Epithelial cell of proximal tubule (primary cell): ENCODE measurements around the gene SERPINA6. TPM values are rescaled to one million over a fixed set of nuclear protein-coding genes. Genes with fewer than 3 reads are reported as not detected.

Experiments
- total RNA-seq: library from RNA; depleted of rRNA; stranded (reverse); fragments of >200 nt; gene quantifications from 2 replicates; pipeline ENCODE4 v1.2.3, GENCODE V29; 2015

The SERPINA6 gene
- total RNA-seq, 1 donor from 2014 or later, result 0.81 TPM

Other genes with a start within 250 kb of the SERPINA6 start
- gene DDX24, start 242.1 kb downstream of the SERPINA6 start, total RNA-seq, result 121 and 150 TPM in 2 replicates
- gene IFI27L1, start 242.0 kb downstream of the SERPINA6 start, total RNA-seq, result 15.2 and 40.2 TPM in 2 replicates
- not detected in 2 replicates for gene IFI27, start 212.6 kb downstream of the SERPINA6 start, total RNA-seq
- gene IFI27L2, start 193.7 kb downstream of the SERPINA6 start, total RNA-seq, result 112 and 139 TPM in 2 replicates
- 0.29 and 1.7 TPM in 2 replicates for gene PPP4R4, start 149.0 kb downstream of the SERPINA6 start, total RNA-seq
- gene SERPINA10, start 30.1 kb downstream of the SERPINA6 start, total RNA-seq, result not detected in 2 replicates
- not detected in 2 replicates for gene SERPINA2, start 43.4 kb upstream of the SERPINA6 start, total RNA-seq
- gene SERPINA1, start 65.3 kb upstream of the SERPINA6 start, total RNA-seq, result 15.3 and 15.8 TPM in 2 replicates
- gene SERPINA11, start 129.5 kb upstream of the SERPINA6 start, total RNA-seq, result not detected in 2 replicates
- not detected in 2 replicates for gene SERPINA9, start 152.9 kb upstream of the SERPINA6 start, total RNA-seq
- gene SERPINA12, start 186.1 kb upstream of the SERPINA6 start, total RNA-seq, result not detected in 2 replicates
- not detected in 2 replicates for gene SERPINA4, start 238.1 kb upstream of the SERPINA6 start, total RNA-seq